Esophagus (tissue), 2 donors: ENCODE data around the gene MTUS2. TPM values are rescaled to one million over a fixed set of nuclear protein-coding genes. Genes with fewer than 3 reads are reported as not detected.

Source experiments
- H3K27ac ChIP-seq, 2 donors: one replicate each; pipeline ENCODE4 v1.5.1; 2013; ENCODE audit warnings: low read depth in 2 of 2, mild to moderate bottlenecking in 2 of 2, inconsistent platforms in 1 of 2, low read length in 1 of 2, moderate library complexity in 1 of 2
- H3K27me3 ChIP-seq, 2 donors: one replicate each; pipeline ENCODE4 v1.6.1; 2013; ENCODE audit warnings: low read length in 2 of 2, control low read depth in 1 of 2, mild to moderate bottlenecking in 1 of 2; ENCODE audit not compliant: insufficient read depth in 2 of 2, control insufficient read depth in 1 of 2
- H3K36me3 ChIP-seq, 2 donors: one replicate each; pipeline ENCODE4 v1.6.1; 2013; ENCODE audit warnings: low read length in 1 of 2; ENCODE audit not compliant: control insufficient read depth in 2 of 2, insufficient read depth in 2 of 2
- H3K4me1 ChIP-seq, 2 donors: one replicate each; pipeline ENCODE4 v1.6.1; 2013; ENCODE audit warnings: low read length in 1 of 2; ENCODE audit not compliant: control insufficient read depth in 2 of 2, insufficient read depth in 2 of 2
- H3K4me3 ChIP-seq, 2 donors: one replicate each; pipeline ENCODE4 v1.5.1; 2013; ENCODE audit warnings: low read length in 2 of 2, mild to moderate bottlenecking in 2 of 2, low read depth in 1 of 2, moderate library complexity in 1 of 2
- H3K9me3 ChIP-seq, 2 donors: one replicate each; pipeline ENCODE4 v1.6.1; 2013; ENCODE audit warnings: mild to moderate bottlenecking in 2 of 2, low read depth in 1 of 2, low read length in 1 of 2, moderate library complexity in 1 of 2; ENCODE audit not compliant: control insufficient read depth in 2 of 2, insufficient read depth in 1 of 2
- WGBS, 2 donors: extraction: QIAGEN DNeasy Blood & Tissue Kit; methylation state at CpG; one replicate each; pipeline ENCODE4 v1.1.7; 2013; 5-methylcytosine and 5-hydroxymethylcytosine counted together
- polyA plus RNA-seq, 2 donors: library from polyadenylated mRNA; stranded (reverse); fragments of 200-250 nt; gene quantifications; one replicate each; pipeline ENCODE4 v1.2.3, GENCODE V29; 2013
- donor health status: healthy with polysubstance abuse.
- donor health status: Bipolar disorder and iron deficiency.

MTUS2 gene
- polyA plus RNA-seq, 2 donors: 0.20 to 0.33 TPM

DNA sequence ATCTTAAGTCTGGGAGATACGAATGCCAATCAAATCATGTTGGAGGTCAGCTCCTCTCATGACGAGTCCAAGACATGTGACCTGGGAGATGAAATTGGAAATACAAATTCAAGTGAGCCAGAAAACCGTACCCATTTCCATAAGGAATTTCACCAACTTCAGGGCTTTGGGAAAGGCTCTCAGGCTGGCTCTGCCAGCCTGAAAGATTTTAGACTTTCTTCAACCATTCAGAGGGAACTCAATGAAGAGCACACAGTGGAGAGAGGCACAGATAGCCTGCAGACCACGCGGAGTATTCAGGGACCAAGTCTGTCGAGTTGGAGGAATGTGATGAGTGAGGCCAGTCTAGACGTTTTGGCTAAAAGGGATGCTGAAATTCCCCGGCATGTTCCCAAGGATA is 204.6 kb downstream of the MTUS2 start:
- no peaks in the 10 kb centered on the region for H3K27me3 ChIP-seq
- peaks cover 4 to 7% of the 10 kb centered on the region in 2 donors for H3K9me3 ChIP-seq
- WGBS, 2 donors: 79 to 83% methylated on average over 8 of the region's 8 CpGs
- no peaks in the 10 kb centered on the region for H3K4me1 ChIP-seq
- H3K4me3 ChIP-seq: no peak overlapping the region
- no peak overlapping the region for H3K27ac ChIP-seq
- no peaks in the 10 kb centered on the region for H3K36me3 ChIP-seq

DNA sequence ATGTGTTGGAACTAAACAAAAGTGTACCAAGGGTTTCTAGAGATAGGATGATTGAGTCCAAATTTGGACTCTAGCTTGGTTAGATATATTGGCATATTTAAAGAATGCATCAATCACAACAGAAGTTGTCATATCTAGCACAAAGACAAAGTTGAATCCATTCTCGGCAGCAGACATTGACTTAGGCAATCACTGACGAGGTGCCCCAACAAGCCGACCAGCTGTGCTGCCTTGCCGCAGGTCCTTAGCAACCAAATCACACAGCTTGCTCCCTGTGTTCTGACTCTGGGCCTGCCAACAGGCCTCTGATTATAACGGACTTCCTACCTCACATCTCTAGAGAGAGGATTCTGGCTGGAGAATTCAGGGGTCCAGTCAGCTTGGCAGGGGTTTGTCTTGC is 208.7 kb downstream of the MTUS2 start:
- H3K27me3 ChIP-seq: no peaks in the 10 kb centered on the region
- no peak overlapping the region for H3K27ac ChIP-seq
- H3K9me3 ChIP-seq: peaks cover 4 to 7% of the 10 kb centered on the region in 2 donors
- no peaks in the 10 kb centered on the region for H3K36me3 ChIP-seq
- no peaks in the 10 kb centered on the region for H3K4me1 ChIP-seq
- no peak overlapping the region for H3K4me3 ChIP-seq
- 78 to 82% methylated on average over 5 of the region's 5 CpGs for WGBS, 2 donors

DNA sequence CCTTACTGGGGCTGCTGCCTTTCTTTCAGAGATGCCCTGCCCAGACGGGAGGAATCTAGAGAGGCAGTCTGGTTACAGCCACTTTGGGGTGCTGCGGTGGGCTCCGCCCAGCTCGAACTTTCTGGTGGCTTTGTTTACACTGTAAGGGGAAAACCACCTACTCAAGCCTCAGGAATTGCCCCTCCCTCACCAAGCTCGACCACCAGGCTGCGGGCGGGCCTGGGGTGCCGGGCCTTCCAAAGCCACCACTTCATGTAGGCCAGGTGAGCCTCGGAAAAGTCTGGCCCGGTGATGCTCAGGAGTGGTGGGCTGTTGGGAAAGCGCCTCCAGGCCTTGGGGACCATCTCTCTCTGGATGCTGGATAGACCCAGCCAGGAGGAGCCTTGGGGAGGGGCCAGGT is 218.6 kb downstream of the MTUS2 start:
- H3K27ac ChIP-seq: no peak overlapping the region
- no peaks in the 10 kb centered on the region for H3K27me3 ChIP-seq
- H3K4me3 ChIP-seq: no peak overlapping the region
- no peaks in the 10 kb centered on the region for H3K9me3 ChIP-seq
- H3K4me1 ChIP-seq: no peaks in the 10 kb centered on the region
- H3K36me3 ChIP-seq: no peaks in the 10 kb centered on the region
- WGBS, 2 donors: 86% methylated on average over 11 of the region's 11 CpGs

DNA sequence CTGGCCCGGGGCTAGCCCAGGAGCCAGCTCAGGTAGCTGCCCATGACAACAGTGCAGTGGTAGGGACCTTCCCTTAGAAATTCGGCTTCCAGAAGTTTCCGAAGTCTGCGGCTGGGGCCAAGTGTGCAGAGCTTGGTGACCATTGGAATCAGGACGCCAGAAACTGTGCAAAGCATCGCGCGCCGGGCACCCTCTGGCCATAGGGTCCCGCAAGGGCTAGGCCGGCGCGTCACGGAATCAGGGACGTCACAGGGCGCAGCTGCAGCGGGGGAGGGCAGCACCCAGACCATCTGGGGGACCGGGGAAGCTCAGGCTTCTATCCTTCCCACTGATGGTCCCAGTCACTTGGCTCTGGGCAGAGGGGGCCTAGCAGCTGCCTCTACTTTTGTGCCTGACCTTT is 219.1 kb downstream of the MTUS2 start:
- WGBS, 2 donors: 87 to 88% methylated on average over 18 of the region's 18 CpGs
- Histone ChIP-seq H3K27ac (no peak overlapping the region), H3K9me3 (no peaks in the 10 kb centered on the region), H3K4me3 (no peak overlapping the region), H3K36me3 (no peaks in the 10 kb centered on the region), H3K4me1 (no peaks in the 10 kb centered on the region), H3K27me3 (no peaks in the 10 kb centered on the region)

DNA sequence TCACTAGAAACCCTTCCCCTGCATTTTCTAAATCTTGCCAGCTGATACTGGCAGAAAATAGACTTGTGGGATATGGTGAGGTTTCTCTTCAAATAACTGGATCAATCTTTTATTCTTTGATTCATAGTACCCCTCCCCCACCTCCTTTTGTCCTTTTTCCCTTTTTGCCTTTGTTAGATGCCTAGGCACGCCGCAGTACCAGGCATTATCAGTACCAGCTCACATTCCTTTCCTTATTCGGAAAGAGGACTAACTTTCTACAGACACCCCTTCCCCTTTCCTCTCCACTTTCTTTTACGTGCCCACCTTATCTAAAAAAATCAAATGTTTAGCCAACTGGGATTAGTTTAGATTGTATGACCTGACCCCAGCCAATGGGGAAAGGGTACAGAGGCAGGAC is 226.4 kb downstream of the MTUS2 start:
- Histone ChIP-seq H3K27ac (no peak overlapping the region), H3K27me3 (no peaks in the 10 kb centered on the region), H3K36me3 (no peaks in the 10 kb centered on the region), H3K4me1 (no peaks in the 10 kb centered on the region), H3K9me3 (peaks cover 0 to 2% of the 10 kb centered on the region in 2 donors), H3K4me3 (no peak overlapping the region)
- WGBS, 2 donors: 25 to 27% methylated on average over 4 of the region's 4 CpGs

DNA sequence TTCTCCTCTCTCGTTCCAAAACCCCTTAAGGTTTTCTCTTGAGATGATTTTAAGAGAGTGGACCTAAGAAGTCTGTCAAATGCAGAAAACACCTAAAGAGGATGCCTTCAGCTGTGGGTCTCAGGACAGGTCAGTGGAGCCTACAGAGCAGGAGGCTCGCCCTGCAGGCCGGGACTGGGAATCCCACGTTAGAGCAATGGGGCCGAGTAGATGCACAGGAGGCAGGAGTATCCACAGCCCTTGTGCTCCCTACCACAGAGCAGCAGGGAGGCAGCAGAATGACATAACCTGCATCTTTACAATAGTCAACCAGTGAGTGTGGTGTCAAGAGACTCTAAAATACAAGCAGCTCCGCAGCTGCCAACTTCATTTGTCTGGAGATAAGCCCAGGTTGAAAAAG is 229.4 kb downstream of the MTUS2 start:
- Histone ChIP-seq H3K27me3 (no peaks in the 10 kb centered on the region), H3K9me3 (peaks cover 0 to 2% of the 10 kb centered on the region in 2 donors), H3K27ac (no peak overlapping the region), H3K4me3 (no peak overlapping the region), H3K36me3 (no peaks in the 10 kb centered on the region), H3K4me1 (no peaks in the 10 kb centered on the region)
- 74 to 77% methylated on average over 6 of the region's 6 CpGs for WGBS, 2 donors

DNA sequence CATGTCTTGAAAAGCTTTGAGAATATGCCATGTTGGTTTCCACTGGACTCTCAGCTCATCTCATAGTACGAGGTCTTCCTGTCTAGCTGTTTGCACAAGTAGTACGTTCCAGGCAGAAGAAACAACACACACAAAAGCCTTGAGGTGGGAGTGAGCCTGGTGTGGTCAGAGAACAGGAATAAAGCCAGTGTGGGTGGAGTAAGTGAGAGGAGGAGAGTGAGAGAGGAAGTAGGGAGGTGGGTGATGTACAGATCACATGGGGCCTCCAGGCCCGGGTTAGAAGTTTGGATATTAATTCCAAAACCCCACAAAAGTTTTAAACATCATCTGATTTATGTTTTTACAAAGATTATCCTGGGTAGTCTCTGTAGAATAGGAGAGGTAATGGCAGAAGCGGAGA is 230.6 kb downstream of the MTUS2 start:
- H3K4me1 ChIP-seq: no peaks in the 10 kb centered on the region
- no peaks in the 10 kb centered on the region for H3K27me3 ChIP-seq
- no peaks in the 10 kb centered on the region for H3K36me3 ChIP-seq
- 50 to 58% methylated on average over 4 of the region's 4 CpGs for WGBS, 2 donors
- H3K9me3 ChIP-seq: peaks cover 0 to 2% of the 10 kb centered on the region in 2 donors
- no peak overlapping the region for H3K27ac ChIP-seq
- H3K4me3 ChIP-seq: no peak overlapping the region

DNA sequence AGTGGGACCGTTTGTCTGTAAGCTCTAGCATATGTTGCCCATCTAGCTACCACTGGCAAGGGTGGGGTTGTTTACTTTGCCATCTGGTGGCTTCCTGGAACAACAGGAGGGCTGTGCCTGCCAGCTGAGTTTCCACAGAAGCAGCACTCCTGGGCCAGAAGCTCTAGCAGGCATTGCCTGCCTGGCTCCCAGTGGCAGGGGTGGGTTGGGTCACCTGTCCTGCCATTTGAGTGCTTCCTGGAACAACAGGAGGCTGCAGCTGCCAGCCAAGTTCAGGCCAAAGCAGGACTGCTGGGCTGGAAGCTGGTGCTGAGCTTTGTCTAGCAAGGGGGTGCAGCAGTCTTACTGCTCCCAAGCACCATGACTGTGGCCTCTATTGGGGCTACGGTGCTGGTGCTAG is 239.7 kb downstream of the MTUS2 start:
- 80 to 82% methylated on average over 2 of the region's 2 CpGs for WGBS, 2 donors
- Histone ChIP-seq H3K27ac (no peak overlapping the region), H3K9me3 (peaks cover 0 to 9% of the 10 kb centered on the region in 2 donors), H3K27me3 (no peaks in the 10 kb centered on the region), H3K4me1 (no peaks in the 10 kb centered on the region), H3K36me3 (no peaks in the 10 kb centered on the region), H3K4me3 (no peak overlapping the region)

DNA sequence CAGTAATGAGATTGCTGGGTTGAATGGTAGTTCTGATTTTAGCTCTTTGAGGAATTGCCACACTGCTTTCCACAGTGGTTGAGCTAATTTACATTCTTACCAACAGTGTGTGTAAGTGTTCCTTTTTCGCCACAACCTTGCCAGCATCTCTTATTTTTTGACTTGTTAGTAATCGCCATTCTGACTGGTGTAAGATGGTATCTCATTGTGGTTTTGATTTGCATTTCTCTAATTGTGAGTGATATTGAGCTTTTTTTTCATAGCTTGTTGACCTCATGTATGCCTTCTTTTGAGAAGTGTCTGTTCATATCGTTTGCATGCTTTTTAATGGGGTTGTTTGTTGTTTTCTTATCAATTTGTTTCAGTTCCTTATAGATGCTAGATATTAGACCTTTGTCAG is 245.0 kb downstream of the MTUS2 start:
- Histone ChIP-seq H3K27ac (no peak overlapping the region), H3K9me3 (no peaks in the 10 kb centered on the region), H3K36me3 (no peaks in the 10 kb centered on the region), H3K4me3 (no peak overlapping the region), H3K27me3 (no peaks in the 10 kb centered on the region), H3K4me1 (no peaks in the 10 kb centered on the region)
- WGBS, 2 donors: 67 to 74% methylated on average over 3 of the region's 3 CpGs

DNA sequence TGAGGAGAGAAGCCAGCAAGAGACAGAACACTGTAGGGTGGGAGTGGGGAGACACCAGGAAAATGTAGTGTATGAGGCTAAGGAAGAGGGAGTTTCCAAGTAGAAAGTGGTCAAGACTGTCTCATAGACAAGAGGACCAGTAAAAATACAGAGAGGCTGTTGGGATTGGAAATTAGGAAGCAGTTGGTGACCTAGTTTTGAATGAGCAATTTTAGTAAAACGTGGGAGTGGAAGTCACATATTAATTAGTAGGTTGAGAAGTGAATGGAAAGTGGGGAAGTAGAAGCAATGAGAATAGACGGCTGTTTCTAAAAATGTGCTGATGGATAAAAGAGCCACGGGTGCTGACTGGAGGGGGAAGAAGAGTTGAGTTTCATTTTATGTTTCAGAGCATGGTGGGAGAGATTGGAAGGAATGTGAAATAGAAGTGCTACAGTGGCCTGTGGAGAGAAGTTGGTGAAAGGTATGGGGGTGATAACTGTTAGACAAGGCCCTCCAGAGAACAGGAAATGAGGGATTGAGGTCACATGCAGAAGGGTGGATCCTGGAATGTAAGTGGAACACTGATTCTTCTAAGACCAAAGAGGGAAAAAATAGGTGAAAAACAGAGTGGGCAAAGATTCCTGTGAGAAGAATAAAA is 247.3 kb downstream of the MTUS2 start:
- Histone ChIP-seq H3K27ac (no peak overlapping the region), H3K4me3 (no peak overlapping the region), H3K27me3 (no peaks in the 10 kb centered on the region), H3K36me3 (no peaks in the 10 kb centered on the region), H3K4me1 (no peaks in the 10 kb centered on the region), H3K9me3 (no peaks in the 10 kb centered on the region)
- 69 to 70% methylated on average over 3 of the region's 3 CpGs for WGBS, 2 donors
